HG02571 (cell line): ENCODE data around the gene VPS37C.

ENCODE experiments used
- ATAC-seq: cut with Tn5 transposase; IDR thresholded peaks from one replicate; pipeline ENCODE4 v1.9.1; 2021; ENCODE audit warnings: mild to moderate bottlenecking, moderate library complexity; ENCODE audit not compliant: unreplicated experiment

The VPS37C gene

GRCh38 chr11:61119571-61119970 lies 41.7 kb downstream of the VPS37C start:
- ATAC-seq, result no peak

- ATAC-seq, result no peak
These were observed 42.2 kb downstream of the VPS37C start for GRCh38 chr11:61119055-61119454.

GRCh38 chr11:61118406-61118805 lies 42.8 kb downstream of the VPS37C start:
- ATAC-seq, result no peak

DNA sequence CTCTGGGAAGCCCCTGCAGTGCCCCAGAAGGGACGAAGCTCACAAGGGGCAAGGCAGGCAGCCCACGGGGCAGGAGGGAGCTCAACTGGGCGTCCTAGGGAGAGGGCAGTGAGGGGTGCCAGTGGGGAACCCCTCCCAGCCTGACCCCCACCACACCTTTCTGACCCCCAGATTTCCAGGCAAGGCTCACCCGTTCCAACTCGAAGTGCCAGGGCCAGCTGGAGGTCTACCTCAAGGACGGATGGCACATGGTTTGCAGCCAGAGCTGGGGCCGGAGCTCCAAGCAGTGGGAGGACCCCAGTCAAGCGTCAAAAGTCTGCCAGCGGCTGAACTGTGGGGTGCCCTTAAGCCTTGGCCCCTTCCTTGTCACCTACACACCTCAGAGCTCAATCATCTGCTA lies 43.2 kb downstream of the VPS37C start:
- ATAC-seq, result no peak

DNA sequence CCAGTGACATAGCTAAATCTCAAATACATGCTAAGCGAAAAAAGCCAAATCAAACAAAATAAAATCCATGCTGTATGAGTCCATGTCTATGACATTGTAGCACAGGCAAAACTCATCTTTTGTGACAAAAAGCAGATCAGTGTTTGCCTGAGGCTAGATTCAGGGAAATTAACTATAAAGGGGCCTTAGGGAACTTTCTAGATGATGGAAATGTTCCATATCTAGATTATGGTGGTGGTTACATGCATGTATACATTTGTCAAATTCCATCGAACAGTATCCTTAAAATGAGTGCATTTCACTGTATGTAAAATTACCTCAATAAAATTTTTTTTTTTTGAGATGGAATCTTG lies 44.1 kb downstream of the VPS37C start:
- ATAC-seq, result no peak

DNA sequence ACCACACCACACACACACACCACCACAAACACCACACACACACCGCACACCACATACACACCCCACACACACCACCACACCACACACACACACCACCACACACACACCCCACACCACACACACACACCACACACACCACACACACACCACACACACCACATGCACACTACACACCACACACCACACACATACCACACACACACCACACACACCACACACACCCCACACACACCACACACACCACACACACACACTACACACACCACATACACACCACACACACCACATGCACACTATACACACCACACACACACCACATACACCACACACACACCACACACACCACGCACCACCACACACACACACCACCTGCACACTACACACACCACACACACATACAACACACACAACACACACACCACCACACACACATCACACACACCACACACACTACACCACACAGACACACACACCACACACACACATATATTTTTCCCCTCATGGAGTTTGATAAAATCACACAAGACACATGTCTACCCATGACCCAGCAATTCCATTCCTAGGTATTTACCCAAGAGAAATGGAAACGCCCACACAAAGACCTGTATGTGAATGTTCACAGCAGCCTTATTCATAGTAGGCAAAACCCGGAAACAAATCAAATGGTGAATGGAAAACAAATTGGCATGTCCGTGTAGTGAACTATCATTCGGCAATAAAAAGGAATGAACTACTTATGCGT lies 44.6 kb downstream of the VPS37C start:
- ATAC-seq, result no peak

DNA sequence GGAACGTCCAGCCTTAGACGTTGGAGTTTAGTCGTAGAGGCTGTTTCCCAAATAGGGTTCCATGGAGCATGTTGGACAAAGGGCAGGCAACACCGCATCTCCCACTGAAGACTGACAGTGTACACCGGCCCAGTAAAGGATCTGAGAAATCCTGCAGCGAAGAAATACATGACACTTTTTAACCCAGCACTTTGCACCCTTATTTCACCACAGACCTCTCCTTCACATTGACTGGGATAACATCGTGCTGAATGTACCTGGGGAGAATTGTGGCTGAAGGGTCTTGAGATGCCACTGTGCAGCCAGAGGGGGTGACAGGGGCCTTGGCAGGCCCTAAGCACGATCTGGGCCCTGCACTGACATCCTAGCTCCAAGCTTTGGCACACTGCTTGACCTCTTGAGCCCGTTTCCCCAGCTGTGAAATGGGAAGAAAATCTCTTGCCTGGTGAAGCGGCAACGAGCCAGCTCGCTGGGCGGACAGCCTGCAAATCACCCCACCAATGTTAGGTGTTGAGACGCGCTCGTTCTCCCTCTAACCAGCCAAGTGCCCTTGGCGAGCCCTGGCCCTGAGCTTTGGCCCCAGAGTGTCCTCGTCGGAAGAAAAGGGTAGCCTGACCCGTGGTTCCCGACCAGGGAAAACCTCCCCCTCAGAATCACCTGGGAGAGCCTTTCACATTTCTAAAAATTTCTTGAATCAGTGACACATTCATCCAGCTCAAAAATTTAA lies 45.6 kb downstream of the VPS37C start:
- ATAC-seq, result no peak

GRCh38 chr11:61114913-61115312 lies 46.3 kb downstream of the VPS37C start:
- no peak for ATAC-seq

DNA sequence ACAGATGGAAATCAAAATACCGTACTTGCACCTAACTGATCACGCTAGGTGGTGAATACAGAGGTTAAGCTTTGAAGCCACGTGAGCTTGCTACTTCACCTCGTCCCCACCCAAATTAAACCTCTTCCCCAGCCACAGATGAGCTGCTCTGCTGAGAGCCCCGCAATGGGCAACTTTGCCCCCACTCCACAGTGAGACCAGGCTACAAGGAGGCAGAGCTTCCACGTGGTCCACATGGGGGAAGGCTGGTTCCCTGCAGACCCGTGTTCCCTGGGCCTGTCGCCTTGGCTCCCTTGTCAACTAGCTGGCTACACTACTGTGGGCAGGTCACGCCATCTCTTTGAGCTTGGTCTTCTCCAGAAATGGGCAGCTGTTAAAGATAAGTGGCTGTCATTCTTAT lies 48.0 kb downstream of the VPS37C start:
- ATAC-seq, result no peak

- no peak for ATAC-seq
These were observed 48.7 kb downstream of the VPS37C start for GRCh38 chr11:61112575-61112974.

GRCh38 chr11:61111786-61112517 lies 49.3 kb downstream of the VPS37C start:
- ATAC-seq, result no peak

- ATAC-seq, result no peak
These were observed 50.2 kb downstream of the VPS37C start for GRCh38 chr11:61111050-61111435.

DNA sequence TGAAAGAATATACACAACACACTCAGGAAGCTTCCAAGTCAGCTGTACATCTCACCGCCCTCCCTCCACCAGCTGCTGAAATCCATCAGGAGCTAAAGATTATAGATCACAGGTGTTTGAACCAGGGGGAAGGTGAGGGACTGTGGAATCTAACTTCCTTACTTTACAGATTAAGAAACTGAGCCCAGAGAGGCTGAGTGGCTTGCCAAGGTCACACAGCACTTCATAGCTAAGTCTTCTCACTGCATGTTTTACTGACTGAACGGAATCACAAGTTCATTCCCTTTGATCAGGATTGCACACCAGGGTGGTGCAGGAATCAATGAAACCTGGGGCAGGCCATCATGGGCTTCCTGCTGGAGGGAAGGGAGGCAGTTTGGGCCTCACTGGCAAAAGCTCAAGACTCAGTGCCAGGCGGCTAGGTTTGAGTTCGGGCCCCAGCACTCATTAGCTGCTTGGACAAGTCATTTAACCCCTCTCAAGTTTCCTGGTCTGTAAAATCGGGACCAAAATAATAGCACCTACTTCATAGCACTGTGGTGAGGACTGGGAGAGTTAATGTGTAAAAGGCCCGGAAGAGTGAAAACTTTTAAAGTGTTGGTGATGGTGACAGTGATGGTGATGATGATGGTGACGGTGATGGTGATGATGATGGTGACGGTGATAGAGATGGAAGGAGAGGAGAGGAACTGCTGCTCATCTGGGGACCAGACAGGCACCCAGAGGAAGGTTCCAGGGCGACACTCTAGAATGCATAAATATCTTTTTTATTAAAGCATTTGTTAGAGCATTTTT lies 50.8 kb downstream of the VPS37C start:
- ATAC-seq, result no peak

GRCh38 chr11:61109671-61110070 lies 51.6 kb downstream of the VPS37C start:
- ATAC-seq, result no peak

DNA sequence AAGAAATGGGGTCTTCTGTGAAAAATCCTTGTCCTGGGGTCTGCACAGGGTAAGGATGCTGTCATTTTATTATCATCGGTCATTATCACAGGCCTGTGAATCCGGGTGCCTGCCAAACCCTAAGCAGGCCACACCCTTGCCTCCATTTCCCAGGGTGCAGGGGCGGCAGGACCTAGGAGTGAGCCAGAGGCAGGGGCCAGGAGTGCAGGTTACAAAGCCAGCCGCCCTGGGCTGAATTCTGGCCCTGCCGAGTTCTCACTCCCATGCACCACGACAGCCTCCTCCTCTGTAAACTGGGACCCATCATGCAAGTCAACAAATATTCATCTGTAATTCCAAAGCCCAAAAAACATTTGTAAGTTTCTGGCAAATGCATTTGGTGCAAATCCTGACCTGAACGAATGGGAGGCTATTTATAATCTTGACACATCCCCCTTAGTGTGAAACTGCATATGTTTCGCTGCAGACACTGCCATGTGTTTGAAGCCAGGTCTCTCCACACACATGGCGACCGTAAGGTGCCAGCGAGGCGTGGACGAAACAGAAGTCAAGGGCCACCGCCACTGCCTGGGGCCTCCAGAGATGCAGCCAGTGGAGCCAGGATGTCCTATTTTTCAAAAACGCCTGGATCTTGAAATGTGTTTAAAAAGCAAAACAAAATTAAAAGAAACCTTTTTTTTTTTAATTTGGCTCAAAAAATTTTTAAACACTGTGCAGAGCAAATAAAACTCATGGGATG lies 52.2 kb downstream of the VPS37C start:
- ATAC-seq, result no peak

- ATAC-seq, result no peak
These were observed 53.3 kb downstream of the VPS37C start for GRCh38 chr11:61107888-61108287.

DNA sequence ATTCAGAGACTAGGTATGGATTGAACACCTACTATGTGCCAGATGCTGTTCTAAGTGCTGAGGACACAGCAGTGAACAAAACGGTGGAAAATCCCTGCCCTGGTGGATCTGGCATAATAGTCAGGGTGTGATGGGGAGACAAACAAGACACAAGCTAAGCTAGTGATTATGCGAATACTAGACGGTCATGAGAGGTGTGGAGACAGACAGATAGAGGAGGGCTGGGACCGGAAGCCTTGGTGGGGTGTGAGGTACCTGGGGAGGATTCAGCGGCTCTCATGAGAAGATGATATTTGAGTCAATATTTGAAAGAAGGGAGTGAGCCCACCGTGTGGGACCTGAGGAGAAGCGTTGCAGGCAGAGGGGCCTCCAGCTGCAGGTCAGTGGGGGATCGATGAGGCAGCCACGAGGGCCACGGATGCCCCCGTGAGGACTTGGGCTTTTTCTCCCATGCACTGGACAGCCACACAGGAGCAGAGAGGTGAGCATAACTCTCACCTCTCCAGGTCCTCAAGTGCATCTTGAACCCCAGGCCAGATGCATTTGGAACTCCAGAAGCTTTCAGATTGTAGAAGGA lies 54.2 kb downstream of the VPS37C start:
- ATAC-seq, result no peak

DNA sequence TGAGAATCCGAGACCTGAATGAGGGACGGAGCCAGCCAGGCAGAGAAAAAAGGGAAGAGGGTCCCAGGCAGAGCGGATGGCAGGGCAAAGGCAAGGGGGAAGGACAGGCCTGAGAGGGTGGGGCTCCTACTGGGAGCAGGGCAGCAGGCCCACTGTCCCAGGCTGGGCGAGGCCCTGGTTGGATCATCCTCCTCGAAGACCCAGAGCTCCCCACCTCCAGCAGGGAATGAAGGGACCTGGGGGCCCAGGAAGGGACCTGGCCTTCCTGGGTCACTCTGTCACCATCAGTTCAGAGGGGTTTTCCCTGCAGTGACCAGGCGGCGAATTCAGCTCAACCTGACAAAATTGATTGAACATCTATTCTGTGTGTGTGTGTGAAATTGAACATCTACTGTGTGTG lies 54.9 kb downstream of the VPS37C start:
- no peak for ATAC-seq

- no peak for ATAC-seq
These were observed 56.3 kb downstream of the VPS37C start for GRCh38 chr11:61104963-61105362.

- ATAC-seq, result no peak
These were observed 57.3 kb downstream of the VPS37C start for GRCh38 chr11:61103851-61104423.
